MM.1S (cell line): ENCODE data around the gene CA9.

Experiments used
- DNase-seq: peaks from one replicate; pipeline ENCODE4 v3.0.0-alpha.2; 2015
- H2AFZ ChIP-seq: fragments of 300-600 bp; sonication (generic); 2 replicates; pipeline ENCODE4 v1.6.0; 2016; ENCODE audit warnings: antibody characterized with exemption, low read length
- H3F3A ChIP-seq: fragments of 300-600 bp; sonication (generic); 2 replicates; pipeline ENCODE4 v1.6.1; 2016; ENCODE audit warnings: mild to moderate bottlenecking, antibody characterized with exemption, low read length, moderate library complexity, mixed read lengths; ENCODE audit not compliant: insufficient read depth
- H3K27ac ChIP-seq: fragments of 300-600 bp; sonication (generic); 2 replicates; pipeline ENCODE4 v1.5.1; 2016; ENCODE audit warnings: mild to moderate bottlenecking, low read length
- H3K27me3 ChIP-seq: fragments of 300-600 bp; sonication (generic); replicated peaks from 2 replicates; pipeline ENCODE4 v1.6.0; 2016; ENCODE audit warnings: low read length; ENCODE audit not compliant: insufficient read depth
- H3K36me3 ChIP-seq: fragments of 300-600 bp; sonication (generic); replicated peaks from 2 replicates; pipeline ENCODE4 v1.6.1; 2016; ENCODE audit warnings: mild to moderate bottlenecking, low read length, mixed read lengths; ENCODE audit not compliant: insufficient read depth
- H3K4me1 ChIP-seq: fragments of 300-600 bp; sonication (generic); 2 replicates; pipeline ENCODE4 v1.6.1; 2016; ENCODE audit warnings: low read length, mixed read lengths
- H3K4me2 ChIP-seq: fragments of 300-600 bp; sonication (generic); 2 replicates; pipeline ENCODE4 v1.6.0; 2016; ENCODE audit warnings: low read depth, low read length
- H3K4me3 ChIP-seq: fragments of 300-600 bp; sonication (generic); 2 replicates; pipeline ENCODE4 v1.5.1; 2016; ENCODE audit warnings: low read length, mixed read lengths
- H3K79me2 ChIP-seq: fragments of 300-600 bp; sonication (generic); 2 replicates; pipeline ENCODE4 v1.6.1; 2016; ENCODE audit warnings: mixed run types, low read length, mixed read lengths
- H3K9ac ChIP-seq: fragments of 300-600 bp; sonication (generic); 2 replicates; pipeline ENCODE4 v1.6.1; 2016; ENCODE audit warnings: low read length, mixed read lengths
- H3K9me2 ChIP-seq: fragments of 300-600 bp; sonication (generic); replicated peaks from 2 replicates; pipeline ENCODE4 v1.6.1; 2016; ENCODE audit warnings: mild to moderate bottlenecking, low read length, mixed read lengths; ENCODE audit not compliant: insufficient read depth
- H3K9me3 ChIP-seq: fragments of 300-600 bp; sonication (generic); replicated peaks from 2 replicates; pipeline ENCODE4 v1.6.1; 2016; ENCODE audit warnings: mild to moderate bottlenecking, low read length, mixed read lengths; ENCODE audit not compliant: insufficient read depth
- H4K20me1 ChIP-seq: fragments of 300-600 bp; sonication (generic); 2 replicates; pipeline ENCODE4 v1.6.1; 2016; ENCODE audit warnings: mild to moderate bottlenecking, low read length, moderate library complexity, mixed read lengths; ENCODE audit not compliant: insufficient read depth
- EZH2 ChIP-seq: fragments of 300-600 bp; sonication (generic); optimal IDR thresholded peaks from 2 replicates; pipeline ENCODE3; 2017; ENCODE audit warnings: low read depth, mild to moderate bottlenecking, antibody characterized with exemption, low read length, mixed read lengths
- EZH2phosphoT487 ChIP-seq: fragments of 300-600 bp; sonication (generic); IDR thresholded peaks from 2 replicates; pipeline ENCODE4 v1.6.1; 2018; ENCODE audit warnings: antibody characterized with exemption, low read length
- TF ChIP-seq, protein P1 (sequence below): fragments of 300-600 bp; sonication (generic); IDR thresholded peaks from 2 replicates; pipeline ENCODE4 v1.5.1; 2016; ENCODE audit warnings: antibody characterized with exemption, low read length, mixed read lengths

Gene CA9

DNA sequence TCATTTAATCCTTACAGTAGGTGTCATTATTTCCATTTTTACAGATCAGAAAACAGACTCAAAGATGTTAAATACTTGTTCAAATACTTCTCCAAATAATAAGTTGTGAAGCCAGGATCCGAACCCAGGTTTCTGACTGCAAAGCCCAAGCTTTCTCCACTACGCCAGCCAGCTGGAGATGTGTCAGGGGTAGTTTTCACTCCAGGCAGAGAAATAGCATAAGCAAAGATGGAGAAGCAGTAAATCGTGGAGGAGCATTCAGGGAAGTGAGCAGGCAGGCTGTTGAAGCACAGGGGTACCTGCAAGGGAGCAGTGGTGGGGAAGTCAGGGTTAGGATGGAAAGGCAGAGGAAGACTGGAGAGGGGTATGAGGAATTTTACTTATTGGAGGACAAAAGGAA lies 55.4 kb downstream of the CA9 start:
- no peak overlapping the region for H3K4me3 ChIP-seq
- peaks cover 31% of the 10 kb centered on the region for H3K4me1 ChIP-seq
- H3K79me2 ChIP-seq = peaks cover 67% of the 10 kb centered on the region
- H4K20me1 ChIP-seq = no peaks in the 10 kb centered on the region
- TF ChIP-seq EZH2 = no peak
- TF ChIP-seq EZH2phosphoT487 = no peak
- TF ChIP-seq, protein P1, sequence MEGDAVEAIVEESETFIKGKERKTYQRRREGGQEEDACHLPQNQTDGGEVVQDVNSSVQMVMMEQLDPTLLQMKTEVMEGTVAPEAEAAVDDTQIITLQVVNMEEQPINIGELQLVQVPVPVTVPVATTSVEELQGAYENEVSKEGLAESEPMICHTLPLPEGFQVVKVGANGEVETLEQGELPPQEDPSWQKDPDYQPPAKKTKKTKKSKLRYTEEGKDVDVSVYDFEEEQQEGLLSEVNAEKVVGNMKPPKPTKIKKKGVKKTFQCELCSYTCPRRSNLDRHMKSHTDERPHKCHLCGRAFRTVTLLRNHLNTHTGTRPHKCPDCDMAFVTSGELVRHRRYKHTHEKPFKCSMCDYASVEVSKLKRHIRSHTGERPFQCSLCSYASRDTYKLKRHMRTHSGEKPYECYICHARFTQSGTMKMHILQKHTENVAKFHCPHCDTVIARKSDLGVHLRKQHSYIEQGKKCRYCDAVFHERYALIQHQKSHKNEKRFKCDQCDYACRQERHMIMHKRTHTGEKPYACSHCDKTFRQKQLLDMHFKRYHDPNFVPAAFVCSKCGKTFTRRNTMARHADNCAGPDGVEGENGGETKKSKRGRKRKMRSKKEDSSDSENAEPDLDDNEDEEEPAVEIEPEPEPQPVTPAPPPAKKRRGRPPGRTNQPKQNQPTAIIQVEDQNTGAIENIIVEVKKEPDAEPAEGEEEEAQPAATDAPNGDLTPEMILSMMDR = no peak
- H3K9ac ChIP-seq = no peak overlapping the region
- H3K9me3 ChIP-seq = no peaks in the 10 kb centered on the region
- no peak for DNase-seq
- H3F3A ChIP-seq = peaks cover 26% of the 10 kb centered on the region; the same call in 1 of the 2 replicates
- no peaks in the 10 kb centered on the region; the same call in 1 of the 2 replicates for H3K36me3 ChIP-seq
- H3K4me2 ChIP-seq = peak overlapping the region; percentile 94; the same call in 1 of the 2 replicates
- no peaks in the 10 kb centered on the region for H3K9me2 ChIP-seq
- no peak overlapping the region for H3K27ac ChIP-seq
- H3K27me3 ChIP-seq = no peaks in the 10 kb centered on the region
- H2AFZ ChIP-seq = no peak overlapping the region

DNA sequence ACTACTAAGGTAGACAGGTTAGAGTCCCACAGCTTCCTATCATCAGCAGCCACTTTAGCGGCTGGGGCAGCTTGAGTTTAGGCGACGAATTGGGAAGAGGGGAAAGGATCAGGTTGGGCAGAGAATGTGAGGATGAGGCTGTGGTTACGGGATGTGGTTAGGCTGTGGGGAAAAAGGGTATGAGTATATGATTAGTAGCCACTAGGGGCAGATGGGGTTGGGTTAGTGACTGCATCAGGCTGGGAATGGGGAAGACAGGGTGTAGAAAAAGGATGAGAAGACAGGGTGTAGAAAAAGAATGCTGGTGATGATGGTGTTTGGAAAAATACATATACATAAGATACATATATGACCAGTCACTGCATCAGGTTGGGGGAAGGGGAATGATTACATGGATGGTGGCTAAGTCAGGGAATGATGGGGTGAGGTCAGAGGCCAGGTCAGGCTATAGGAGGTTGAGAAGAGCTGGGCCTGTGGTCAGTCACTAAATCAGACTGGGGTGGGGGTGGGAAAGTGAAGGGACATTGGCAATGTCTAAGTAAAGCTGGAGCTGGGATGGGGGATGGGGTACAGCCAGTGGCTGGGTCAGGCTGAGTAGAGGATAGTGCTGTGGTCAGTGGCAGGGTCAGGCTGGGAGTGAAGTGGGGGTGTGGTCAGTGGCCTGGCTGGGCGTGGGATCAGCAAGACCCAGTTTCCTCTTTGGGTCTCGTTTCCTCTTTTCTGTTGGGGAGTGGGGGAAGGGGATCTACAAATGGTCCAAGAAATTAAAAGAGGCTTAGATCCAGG lies 56.2 kb downstream of the CA9 start:
- peak; percentile 24 for DNase-seq
- Histone ChIP-seq H3K4me3 (peak overlapping the region; percentile 6; the same call in 1 of the 2 replicates), H3K9me2 (no peaks in the 10 kb centered on the region), H3K27me3 (no peaks in the 10 kb centered on the region), H3K4me1 (peaks cover 31% of the 10 kb centered on the region), H3K79me2 (peaks cover 75% of the 10 kb centered on the region), H3F3A (peaks cover 26% of the 10 kb centered on the region; the same call in 1 of the 2 replicates), H3K9me3 (no peaks in the 10 kb centered on the region), H3K4me2 (peak overlapping the region; percentile 94), H2AFZ (no peak overlapping the region), H3K9ac (no peak overlapping the region), H3K27ac (no peak overlapping the region), H4K20me1 (no peaks in the 10 kb centered on the region), H3K36me3 (no peaks in the 10 kb centered on the region)
- TF ChIP-seq EZH2 = no peak
- TF ChIP-seq, protein P1 = peak; percentile 56

DNA sequence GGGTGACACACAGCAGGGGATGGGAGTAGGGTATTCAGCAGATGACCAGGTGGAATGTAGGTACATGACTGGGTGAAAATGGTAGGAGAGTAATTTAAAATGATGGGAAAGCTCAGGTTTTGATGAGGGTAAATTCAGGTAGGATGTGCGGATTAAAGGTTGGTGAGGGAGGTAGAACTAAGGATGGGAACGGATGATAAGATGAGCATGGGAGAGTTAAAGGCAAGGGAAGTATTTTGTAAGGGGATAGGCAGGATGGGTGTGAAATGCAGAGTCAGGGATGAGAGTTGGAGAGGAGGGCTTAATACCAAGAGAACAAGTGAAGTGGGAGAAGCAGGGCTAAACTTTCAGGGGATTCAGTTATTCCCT lies 56.7 kb downstream of the CA9 start:
- H3F3A ChIP-seq = peaks cover 26% of the 10 kb centered on the region; the same call in 1 of the 2 replicates
- peaks cover 31% of the 10 kb centered on the region for H3K4me1 ChIP-seq

More for the DNA sequence above, 56.7 kb downstream of the CA9 start:
- peak overlapping the region; percentile 90 for H3K4me3 ChIP-seq
- no peaks in the 10 kb centered on the region for H3K36me3 ChIP-seq
- peak overlapping the region; percentile 94 for H3K4me2 ChIP-seq
- H3K27ac ChIP-seq = no peak overlapping the region
- H2AFZ ChIP-seq = no peak overlapping the region
- H4K20me1 ChIP-seq = no peaks in the 10 kb centered on the region
- TF ChIP-seq EZH2 (no peak), EZH2phosphoT487 (no peak)
- TF ChIP-seq, protein P1 = no peak
- H3K79me2 ChIP-seq = peaks cover 80% of the 10 kb centered on the region
- DNase-seq = no peak
- no peaks in the 10 kb centered on the region for H3K27me3 ChIP-seq
- H3K9me2 ChIP-seq = no peaks in the 10 kb centered on the region
- no peaks in the 10 kb centered on the region for H3K9me3 ChIP-seq
- no peak overlapping the region for H3K9ac ChIP-seq
